IMR-90 (cell line): Measurements from ENCODE around the gene PAPPA. TPM values are rescaled to one million over a fixed set of nuclear protein-coding genes. Genes with fewer than 3 reads are reported as not detected.
A peak's percentile ranks its signal among the peaks of the same experiment; 100 is the strongest.

Source experiments
- ATAC-seq: fragments of 200-7000 bp; cut with Tn5 transposase; 2 replicates; pipeline ENCODE4 v1.9.1; 2020; ENCODE audit warnings: low read depth, mild to moderate bottlenecking, moderate library complexity
- BruUV-seq: library from RNA; stranded (reverse); fragments of 400-500 nt; replicated peaks from 2 replicates; lab custom pipeline; 2021; lab: Mats Ljungman, UMichigan
- CTCF ChIA-PET: fragments of 300-600 bp; formaldehyde crosslinking; extraction: SDS; loops from one replicate; lab custom pipeline; 2021; ENCODE audit warnings: antibody characterized with exemption; lab: Yijun Ruan, JAX
- POLR2A ChIA-PET: fragments of 300-600 bp; sonication (Branson Sonifier 250); formaldehyde crosslinking; loops from one replicate; lab custom pipeline; 2022; ENCODE audit warnings: antibody characterized with exemption; ENCODE audit not compliant: unreplicated experiment; lab: Charles Lee
- DNase-seq: peaks from one replicate; pipeline ENCODE4 v3.0.0; 2013
- H2AFZ ChIP-seq: replicated peaks from 2 replicates; pipeline ENCODE3; 2013; ENCODE audit warnings: low read length, mild to moderate bottlenecking; ENCODE audit not compliant: poor library complexity
- H2AK5ac ChIP-seq: 2 replicates; pipeline ENCODE4 v1.6.1; 2013; ENCODE audit warnings: low read depth, low read length, inconsistent platforms
- H2AK9ac ChIP-seq: replicated peaks from 2 replicates; pipeline ENCODE3; 2013; ENCODE audit warnings: mild to moderate bottlenecking, low read depth, low read length, moderate library complexity; ENCODE audit not compliant: poor library complexity
- H2BK120ac ChIP-seq: 2 replicates; pipeline ENCODE4 v1.6.1; 2013; ENCODE audit warnings: low read depth, low read length, inconsistent platforms
- H2BK15ac ChIP-seq: 3 replicates; pipeline ENCODE4 v1.6.1; 2013; ENCODE audit warnings: low read depth, low read length, inconsistent platforms
- H2BK20ac ChIP-seq: 2 replicates; pipeline ENCODE4 v1.6.1; 2013; ENCODE audit warnings: low read depth, mild to moderate bottlenecking, inconsistent platforms, low read length, moderate library complexity
- H2BK5ac ChIP-seq: 2 replicates; pipeline ENCODE4 v1.6.1; 2013; ENCODE audit warnings: mild to moderate bottlenecking, low read depth, low read length, inconsistent platforms; ENCODE audit not compliant: poor library complexity, severe bottlenecking
- H3K14ac ChIP-seq: replicated peaks from 2 replicates; pipeline ENCODE4 v1.6.1; 2013; ENCODE audit warnings: low read depth, low read length, inconsistent platforms
- H3K18ac ChIP-seq: 2 replicates; pipeline ENCODE4 v1.6.1; 2013; ENCODE audit warnings: low read depth, low read length, control low read depth
- H3K23ac ChIP-seq: 2 replicates; pipeline ENCODE4 v1.6.1; 2013; ENCODE audit warnings: low read depth, low read length, inconsistent platforms
- H3K27ac ChIP-seq: 2 replicates; pipeline ENCODE4 v1.5.1; 2013; ENCODE audit warnings: mild to moderate bottlenecking, control low read depth, low read length; ENCODE audit not compliant: insufficient read depth
- H3K27me3 ChIP-seq: 2 replicates; pipeline ENCODE4 v1.6.1; 2013; ENCODE audit warnings: low read length; ENCODE audit not compliant: control insufficient read depth, insufficient read depth
- H3K36me3 ChIP-seq: 2 replicates; pipeline ENCODE4 v1.6.1; 2013; ENCODE audit warnings: low read length, mixed read lengths; ENCODE audit not compliant: control insufficient read depth, insufficient read depth
- H3K4ac ChIP-seq: 2 replicates; pipeline ENCODE4 v1.6.1; 2013; ENCODE audit warnings: low read depth, low read length, inconsistent platforms
- H3K4me1 ChIP-seq: 2 replicates; pipeline ENCODE4 v1.6.1; 2013; ENCODE audit warnings: low read length, mixed read lengths; ENCODE audit not compliant: control insufficient read depth, insufficient read depth
- H3K4me2 ChIP-seq: 2 replicates; pipeline ENCODE4 v1.6.1; 2013; ENCODE audit warnings: low read depth, mild to moderate bottlenecking, control low read depth, low read length, moderate library complexity
- H3K4me3 ChIP-seq: 2 replicates; pipeline ENCODE4 v1.5.1; 2013; ENCODE audit warnings: low read depth, mild to moderate bottlenecking, control low read depth, low read length, moderate library complexity; ENCODE audit not compliant: insufficient read depth
- H3K56ac ChIP-seq: 2 replicates; pipeline ENCODE4 v1.6.1; 2013; ENCODE audit warnings: low read length, inconsistent platforms; ENCODE audit not compliant: insufficient read depth; ENCODE audit errors: extremely low read depth
- H3K79me1 ChIP-seq, 2 experiments: 2 replicates each; pipeline ENCODE4 v1.6.1; 2013; ENCODE audit warnings: low read length in 2 of 2, inconsistent platforms in 1 of 2, low read depth in 1 of 2
- H3K9ac ChIP-seq: 2 replicates; pipeline ENCODE4 v1.6.1; 2013; ENCODE audit warnings: low read depth, low read length, control low read depth
- H3K9me1 ChIP-seq: 2 replicates; pipeline ENCODE4 v1.6.1; 2013; ENCODE audit warnings: low read length, inconsistent platforms; ENCODE audit not compliant: insufficient read depth
- H3K9me3 ChIP-seq: 2 replicates; pipeline ENCODE4 v1.6.1; 2013; ENCODE audit warnings: low read length; ENCODE audit not compliant: control insufficient read depth, insufficient read depth
- H4K20me1 ChIP-seq: 2 replicates; pipeline ENCODE4 v1.6.1; 2013; ENCODE audit warnings: low read length, inconsistent platforms; ENCODE audit not compliant: insufficient read depth
- H4K5ac ChIP-seq: 2 replicates; pipeline ENCODE4 v1.6.1; 2013; ENCODE audit warnings: mild to moderate bottlenecking, low read depth, low read length, control low read depth
- H4K8ac ChIP-seq, 2 experiments: 2 replicates each; pipeline ENCODE4 v1.6.1; 2013; ENCODE audit warnings: low read depth in 2 of 2, low read length in 2 of 2, control low read depth in 1 of 2, inconsistent platforms in 1 of 2
- H4K91ac ChIP-seq: 2 replicates; pipeline ENCODE4 v1.6.1; 2013; ENCODE audit warnings: low read depth, low read length, inconsistent platforms; ENCODE audit not compliant: insufficient read depth
- BHLHE40 ChIP-seq: fragments of 150-350 bp; IDR thresholded peaks from 2 replicates; pipeline ENCODE4 v1.6.1; 2016; ENCODE audit warnings: mild to moderate bottlenecking, low read depth, low read length
- CTCF ChIP-seq: conservative IDR thresholded peaks from 2 replicates; pipeline ENCODE4 v1.5.1; 2012; ENCODE audit warnings: mild to moderate bottlenecking, low read depth, low read length, improper control_type of control experiment
- ELK1 ChIP-seq: fragments of 150-350 bp; IDR thresholded peaks from 2 replicates; pipeline ENCODE4 v1.6.1; 2016; ENCODE audit warnings: low read depth, mild to moderate bottlenecking, low read length, moderate library complexity, borderline replicate concordance
- FOS ChIP-seq: fragments of 150-350 bp; IDR thresholded peaks from 2 replicates; pipeline ENCODE4 v1.6.1; 2016; ENCODE audit warnings: low read depth, low read length
- MAFK ChIP-seq: IDR thresholded peaks from 2 replicates; pipeline ENCODE4 v1.6.1; 2012; ENCODE audit warnings: low read depth, low read length, improper control_type of control experiment
- WGBS, 2 experiments: methylation state at CpG; one replicate each; pipeline versions ENCODE4 v1.1.5 to v1.1.7; 2013; ENCODE audit warnings: missing lambda C conversion rate in 2 of 2; ENCODE audit not compliant: insufficient read length in 1 of 2; ENCODE audit errors: extremely low coverage in 2 of 2; 5-methylcytosine and 5-hydroxymethylcytosine counted together
- dilution Hi-C: fragments of 300-500 bp; cut with HindIII; formaldehyde crosslinking; loops from one replicate; pipeline ENCODE4 v1.14.3; 2018; ENCODE audit warnings: low sequenced_read_pairs; ENCODE audit not compliant: unreplicated experiment
- in situ Hi-C: fragments of 300-500 bp; cut with MboI; formaldehyde crosslinking; loops from 3 replicates; pipeline ENCODE4 v1.14.3; 2019; ENCODE audit warnings: low sequenced_read_pairs, inconsistent platforms, mixed read lengths
- intact Hi-C: fragments of 100-400 bp; cut with micrococcal nuclease; formaldehyde crosslinking; loops from 2 replicates; pipeline ENCODE4 v1.10.0; 2022
- polyA plus RNA-seq, 3 experiments: library from polyadenylated mRNA; depleted of rRNA; stranded (reverse); fragments of >200 nt; gene quantifications; 2 replicates each; pipeline ENCODE4 v1.2.3, GENCODE V29; 2012; ENCODE audit warnings: low replicate concordance in 1 of 3
- total RNA-seq: library from RNA; depleted of rRNA; stranded (reverse); fragments of >200 nt; gene quantifications from 2 replicates; pipeline ENCODE4 v1.2.3, GENCODE V29; 2012

PAPPA gene
- total and polyA plus RNA-seq, 2 of the 4 experiments (the other 2 are of a cell fraction) = 8.3 to 12.4 TPM

- Histone ChIP-seq H3K27ac (no peak overlapping the region), H3K4me1 (peaks cover 5% of the 10 kb centered on the region; the same call in 1 of the 2 replicates), H2AK5ac (no peak overlapping the region), H3K9me3 (no peaks in the 10 kb centered on the region), H3K36me3 (no peaks in the 10 kb centered on the region), H3K4me2 (peak overlapping the region; percentile 35; the same call in 1 of the 2 replicates), H3K9ac (no peak overlapping the region), H2BK20ac (peak overlapping the region; percentile 19; the same call in 1 of the 2 replicates), H3K14ac (peak overlapping the region; percentile 67), H2BK120ac (peak overlapping the region; percentile 59), H2AK9ac (no peak overlapping the region), H3K4me3 (no peak overlapping the region), H3K79me1 (no peaks in the 10 kb centered on the region), H2BK15ac (peak overlapping the region; percentile 16; the same call in 2 of the 3 replicates), H4K5ac (peak overlapping the region; percentile 38; the same call in 1 of the 2 replicates), H3K23ac (no peak overlapping the region; the same call in 1 of the 2 replicates), H3K9me1 (no peaks in the 10 kb centered on the region; the same call in 1 of the 2 replicates), H3K18ac (peak overlapping the region; percentile 66; the same call in 1 of the 2 replicates), H4K20me1 (no peaks in the 10 kb centered on the region), H2BK5ac (peak overlapping the region; percentile 69), H3K27me3 (no peaks in the 10 kb centered on the region), H2AFZ (no peak overlapping the region), H4K91ac (peak overlapping the region; percentile 22; the same call in 1 of the 2 replicates), H3K56ac (no peak overlapping the region; the same call in 1 of the 2 replicates), H4K8ac (peak overlapping the region in 1 of 2 experiments; percentile 23; a peak in 2 of 4 replicates), H3K4ac (peak overlapping the region; percentile 24; the same call in 1 of the 2 replicates)
- ATAC-seq (peak; percentile 15; the same call in 1 of the 2 replicates), DNase-seq (peak; percentile 42)
- intact Hi-C loops = no loop called here
- POLR2A ChIA-PET = no interaction called here
- WGBS, 2 experiments = 100% methylated on average over 1 of the region's 2 CpGs; no CpG with 5 or more reads in 1 of the 2 experiments
- in situ Hi-C loops = no loop called here
- dilution Hi-C loops = no loop called here
- BruUV-seq = no TSS peak
- TF ChIP-seq MAFK (no peak), ELK1 (no peak), FOS (no peak), BHLHE40 (no peak), CTCF (no peak)
- CTCF ChIA-PET = no interaction called here
These were observed 9.0 kb upstream of the PAPPA start for GRCh38 chr9:116144555-116144954.
